Measurements from ENCODE around the gene RCC2. TPM values are rescaled to one million over a fixed set of nuclear protein-coding genes. Genes with fewer than 3 reads are reported as not detected.
"Not testable (repeated sequence)": the region's sequence is repeated elsewhere in the genome, so short reads cannot be mapped to it uniquely, and the experiment has no call there.

Gene RCC2
- 100 to 1,000 TPM; 156 to 159 TPM for total RNA-seq

- ChIA-PET POLR2A (interaction anchor here (0.6 to 1.0 kb wide), 5 partner anchors 9 to 1812 kb away, joined by 3 to 6 read pairs (median 4); partner anchors contain the start of genes EMC1 and MRTO4), CTCF (interaction anchor here (0.5 to 0.6 kb wide), 2 partner anchors 13 to 53 kb away, joined by 3 read pairs; no protein-coding TSS in a partner anchor)
Observed at GRCh38 chr1:17439250-17440073, at the start of gene RCC2. RCC2 (minus strand) TSS chr1:17439677; CDS start chr1:17438514, 1,163 bp downstream.

DNA sequence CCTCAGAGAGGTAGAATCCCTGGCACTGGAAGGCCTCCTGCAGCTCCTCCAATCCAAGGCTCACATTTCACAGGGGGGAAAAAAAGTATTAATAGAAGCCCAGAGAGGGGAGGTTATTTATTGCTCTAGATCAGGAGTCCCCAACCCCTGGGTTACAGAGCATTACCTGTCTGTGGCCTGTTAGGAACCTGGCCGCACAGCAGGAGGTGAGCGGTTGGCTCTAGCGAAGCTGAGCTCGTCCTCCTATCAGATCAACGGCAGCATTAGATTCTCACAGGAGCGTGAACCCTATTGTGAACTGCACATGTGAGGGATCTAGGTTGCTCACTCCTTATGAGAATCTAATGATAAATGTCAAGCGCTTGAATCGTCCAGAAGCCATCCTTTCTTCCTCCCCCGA, 46.8 kb upstream of the RCC2 start:
- POLR2A ChIA-PET = no interaction called here

DNA sequence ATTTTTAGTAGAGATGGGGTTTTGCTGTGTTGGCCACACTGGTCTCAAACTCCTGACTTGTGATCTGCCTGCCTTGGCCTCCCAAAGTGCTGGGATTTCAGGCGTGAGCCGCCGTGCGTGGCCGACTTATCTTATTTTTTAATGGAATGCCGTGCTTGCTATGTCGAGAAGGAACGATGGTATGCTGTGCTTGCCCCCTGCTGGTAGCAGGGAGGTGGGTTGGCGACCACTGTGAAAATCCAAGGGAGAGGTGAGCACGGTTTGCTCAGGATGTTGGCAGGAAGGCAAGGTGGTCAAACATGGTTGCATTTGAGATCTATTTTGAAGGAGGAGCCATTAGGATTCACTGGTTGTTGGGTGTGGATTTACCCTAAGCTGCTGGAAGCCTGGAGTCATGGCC, 45.8 kb upstream of the RCC2 start:
- ChIA-PET POLR2A (no interaction called here), CTCF (no interaction called here)

More for the DNA sequence above, 46.8 kb upstream of the RCC2 start:
- CTCF ChIA-PET = no interaction called here

DNA sequence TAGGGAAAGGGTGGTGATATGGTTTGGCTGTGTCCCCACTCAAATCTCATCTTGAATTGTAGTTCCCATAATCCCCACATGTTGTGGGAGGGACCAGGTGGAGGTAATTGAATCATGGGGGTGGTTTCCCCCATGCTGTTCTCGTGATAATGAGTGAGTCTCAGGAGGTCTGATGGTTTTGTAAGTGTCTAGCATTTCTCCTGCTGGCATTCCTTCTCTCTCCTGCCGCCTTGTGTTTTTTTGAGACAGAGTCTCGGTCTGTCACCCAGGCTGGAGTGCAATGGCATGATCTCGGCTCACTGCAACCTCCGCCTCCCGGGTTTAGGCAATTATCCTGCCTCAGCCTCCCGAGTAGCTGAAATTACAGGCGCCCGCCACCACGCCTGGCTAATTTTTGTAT, 42.5 kb upstream of the RCC2 start:
- POLR2A ChIA-PET, CTCF ChIA-PET: not testable (repeated sequence)

DNA sequence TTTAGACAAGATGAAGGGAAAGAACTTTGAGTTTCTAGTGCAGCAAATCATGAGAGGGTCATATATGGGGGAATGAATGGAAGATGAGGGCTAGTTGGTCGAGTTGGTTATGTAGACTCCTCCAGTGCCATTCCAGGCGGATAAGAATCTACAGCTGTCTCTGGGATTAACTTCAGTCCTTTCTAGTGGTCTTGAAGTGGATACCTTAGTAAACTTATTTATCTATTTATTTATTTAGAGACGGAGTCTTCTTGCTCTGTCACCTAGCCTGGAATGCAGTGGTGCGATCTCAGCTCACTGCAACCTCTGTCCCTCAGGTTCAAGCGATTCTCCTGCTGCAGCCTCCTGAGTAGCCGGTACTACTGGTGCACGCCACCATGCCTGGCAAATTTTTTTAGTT, 41.4 kb upstream of the RCC2 start:
- POLR2A ChIA-PET = no interaction called here
- CTCF ChIA-PET = no interaction called here

- ChIA-PET CTCF (interaction anchor here (0.6 kb wide), 1 partner anchor 13 kb away, joined by 4 read pairs; no protein-coding TSS in a partner anchor), POLR2A (no interaction called here)
Observed at GRCh38 chr1:17475752-17476151, 36.3 kb upstream of the RCC2 start.

- POLR2A ChIA-PET = not testable (repeated sequence)
- CTCF ChIA-PET = interaction anchor here (0.6 kb wide), 1 partner anchor 14 kb away, joined by 4 read pairs; no protein-coding TSS in a partner anchor
Observed at GRCh38 chr1:17474836-17475555, 35.5 kb upstream of the RCC2 start.

DNA sequence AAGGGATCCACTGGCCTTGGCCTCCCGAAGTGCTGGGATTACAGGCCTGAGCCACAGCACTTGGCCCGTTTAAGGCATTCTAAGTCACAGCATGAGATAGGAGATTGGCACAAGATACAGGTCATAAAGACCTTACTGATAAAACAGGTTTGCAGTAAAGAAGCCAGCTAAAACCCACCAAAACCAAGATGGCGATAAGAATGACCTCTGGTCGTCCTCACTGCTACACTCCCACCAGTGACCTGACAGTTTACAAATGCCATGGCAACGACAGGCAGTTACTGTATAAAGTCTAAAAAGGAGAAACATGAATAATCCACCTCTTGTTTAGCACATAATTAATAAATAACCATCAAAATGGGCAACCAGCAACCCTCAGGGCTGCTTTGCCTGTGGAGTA, 33.3 kb upstream of the RCC2 start:
- ChIA-PET POLR2A (no interaction called here), CTCF (no interaction called here)

GRCh38 chr1:17471393-17471792, 31.9 kb upstream of the RCC2 start:
- POLR2A ChIA-PET = no interaction called here
- CTCF ChIA-PET = no interaction called here

GRCh38 chr1:17470021-17470799, 30.7 kb upstream of the RCC2 start:
- POLR2A ChIA-PET = no interaction called here

GRCh38 chr1:17468357-17469265, 29.1 kb upstream of the RCC2 start:
- CTCF ChIA-PET = not testable (repeated sequence)
- POLR2A ChIA-PET = interaction anchor here (0.5 kb wide), 1 partner anchor 30 kb away, joined by 5 read pairs; no protein-coding TSS in a partner anchor

More at GRCh38 chr1:17470021-17470799, 30.7 kb upstream of the RCC2 start:
- CTCF ChIA-PET = interaction anchor here (1.2 kb wide), 1 partner anchor 9 kb away, joined by 3 read pairs; no protein-coding TSS in a partner anchor

DNA sequence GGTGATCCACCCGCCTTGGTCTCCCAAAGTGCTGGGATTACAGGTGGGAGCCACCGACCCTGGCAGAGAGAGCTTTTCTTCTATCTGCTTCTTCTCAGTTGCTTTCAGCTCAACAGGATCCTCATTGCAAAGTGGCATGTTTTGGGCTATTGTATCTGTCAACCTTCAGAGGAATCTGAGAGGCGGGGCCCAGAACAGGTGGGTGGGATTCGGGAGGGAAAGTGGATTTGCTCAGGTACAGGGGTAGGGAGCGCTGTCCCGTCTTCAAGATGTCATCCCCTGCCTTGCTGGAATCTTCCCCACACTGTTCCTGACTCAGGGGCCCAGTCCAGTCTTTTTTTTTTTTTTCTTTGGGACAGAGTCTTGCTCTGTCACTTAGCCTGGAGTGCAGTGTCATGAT, 26.9 kb upstream of the RCC2 start:
- ChIA-PET CTCF (no interaction called here), POLR2A (no interaction called here)

- ChIA-PET CTCF (no interaction called here), POLR2A (no interaction called here)
Observed at GRCh38 chr1:17465228-17465627, 25.8 kb upstream of the RCC2 start.

DNA sequence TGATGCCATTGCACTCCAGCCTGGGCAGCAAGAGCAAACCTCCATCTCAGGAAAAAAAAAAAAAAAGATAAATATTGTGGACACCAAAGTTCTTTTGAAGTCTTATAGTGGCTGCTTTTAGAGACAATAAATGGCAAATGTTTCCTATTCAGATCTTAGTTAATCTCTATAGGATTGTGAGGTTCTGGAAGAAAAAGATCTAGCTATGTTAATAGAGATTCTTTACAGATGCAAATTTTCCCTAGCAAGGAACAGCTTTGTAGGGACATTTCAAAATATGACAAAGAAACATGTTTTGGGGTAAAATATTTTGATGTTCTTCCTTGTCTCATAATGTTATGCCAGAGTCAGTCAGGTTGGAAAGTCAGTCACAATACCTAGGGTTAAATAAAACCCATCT, 24.5 kb upstream of the RCC2 start:
- CTCF ChIA-PET = no interaction called here
- POLR2A ChIA-PET = no interaction called here

DNA sequence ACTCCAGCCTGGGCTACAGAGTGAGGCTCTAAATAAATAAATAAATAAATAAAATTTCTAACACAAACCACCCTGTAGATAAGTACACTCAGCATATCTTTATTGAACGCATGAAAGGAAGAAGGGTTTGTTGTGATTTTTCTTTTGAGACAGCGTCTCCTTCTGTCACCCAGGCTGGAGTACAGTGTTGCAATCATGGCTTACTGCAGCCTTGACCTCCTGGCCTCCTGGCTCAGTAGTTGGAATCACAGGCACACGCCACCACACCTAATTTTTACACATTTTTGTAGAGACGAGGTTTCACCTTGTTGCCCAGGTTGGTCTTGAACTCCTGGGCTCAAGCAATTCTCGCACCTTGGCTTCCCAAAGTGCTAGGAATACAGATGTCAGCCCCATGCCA, 23.2 kb upstream of the RCC2 start:
- ChIA-PET POLR2A (no interaction called here), CTCF (no interaction called here)

DNA sequence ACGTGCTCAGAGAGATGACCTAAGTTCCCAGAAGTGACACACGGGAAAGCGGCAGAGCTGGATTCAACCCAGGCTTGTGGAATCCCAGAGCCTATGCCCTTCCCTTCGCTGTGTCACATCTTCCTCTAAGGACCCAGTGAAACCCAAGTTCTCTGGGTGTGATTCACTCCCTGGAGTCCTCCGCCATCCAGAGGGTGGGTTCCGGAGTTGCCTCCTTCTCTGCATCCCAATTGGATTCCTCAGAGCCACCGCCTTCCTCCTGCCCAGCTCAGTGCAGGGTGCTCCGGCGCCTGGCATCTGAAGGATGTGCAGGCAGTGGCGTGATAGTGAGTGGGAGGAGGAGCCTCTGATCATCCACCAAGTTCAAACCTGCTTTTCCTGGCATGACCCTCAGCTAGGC, 20.7 kb upstream of the RCC2 start:
- CTCF ChIA-PET = no interaction called here
- POLR2A ChIA-PET = no interaction called here

DNA sequence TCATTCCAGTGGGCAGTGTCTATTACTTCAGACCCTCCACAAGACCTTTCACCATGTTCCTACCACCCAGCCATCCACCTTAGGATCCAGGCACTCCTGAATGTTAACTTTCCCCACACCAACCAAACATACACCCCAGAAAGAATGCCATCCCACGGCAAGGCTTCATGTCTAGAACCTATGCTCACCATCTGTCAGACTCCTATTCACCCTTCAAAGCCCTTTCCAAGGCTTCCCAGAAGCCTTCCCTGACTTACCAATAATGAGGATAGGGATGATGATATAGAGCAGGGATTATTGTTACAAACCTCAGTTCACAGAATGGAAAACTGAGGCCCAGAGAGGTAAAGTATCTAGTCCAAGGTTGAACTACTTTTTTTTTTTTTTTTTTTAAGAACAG, 19.3 kb upstream of the RCC2 start:
- POLR2A ChIA-PET = interaction anchor here (0.6 kb wide), 1 partner anchor 1477 kb away, joined by 3 read pairs; no protein-coding TSS in a partner anchor

DNA sequence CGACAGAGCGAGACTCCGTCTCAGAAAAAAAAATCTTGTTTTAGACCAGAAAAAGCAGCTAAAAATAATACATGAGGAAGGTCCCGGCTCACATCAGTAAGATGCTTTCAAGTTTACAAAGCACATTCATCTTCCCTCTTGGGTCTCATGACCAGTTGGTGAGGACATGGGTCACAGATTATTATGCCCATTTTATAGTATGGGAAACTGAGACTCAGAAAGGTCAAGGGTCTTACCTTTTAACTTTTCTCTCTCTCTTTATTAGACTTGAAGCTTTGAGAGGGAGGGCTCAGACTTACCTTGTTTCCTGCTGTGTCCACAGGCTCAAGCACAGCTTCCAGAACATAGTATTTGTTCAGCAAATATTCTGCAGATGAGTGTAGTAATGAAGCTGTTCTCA, 13.2 kb upstream of the RCC2 start:
- CTCF ChIA-PET = interaction anchor here (0.9 to 1.4 kb wide), 2 partner anchors 10 to 13 kb away, joined by 3 to 5 read pairs; no protein-coding TSS in a partner anchor
- POLR2A ChIA-PET = no interaction called here

More for the DNA sequence above, 19.3 kb upstream of the RCC2 start:
- CTCF ChIA-PET = no interaction called here

- POLR2A ChIA-PET = not testable (repeated sequence)
- CTCF ChIA-PET = interaction anchor here (0.9 to 1.4 kb wide), 2 partner anchors 10 to 12 kb away, joined by 3 to 5 read pairs; no protein-coding TSS in a partner anchor
Observed at GRCh38 chr1:17452203-17452602, 12.7 kb upstream of the RCC2 start.
